NB4 (cell line): ENCODE results near the gene TUT7.

ENCODE experiments used
- DNase-seq: peaks from one replicate; pipeline ENCODE4 v3.0.0; 2010; ENCODE audit warnings: low read depth
- H3K4me3 ChIP-seq: one replicate; pipeline ENCODE4 v1.5.1; 2011; ENCODE audit warnings: mild to moderate bottlenecking, low read depth, low read length, moderate library complexity
- MYC ChIP-seq: IDR thresholded peaks from 2 replicates; pipeline ENCODE4 v1.6.1; 2011; ENCODE audit warnings: low read depth, low read length
- POLR2A ChIP-seq: IDR thresholded peaks from 2 replicates; pipeline ENCODE4 v1.6.1; 2011; ENCODE audit warnings: mild to moderate bottlenecking; ENCODE audit not compliant: insufficient read length; ENCODE audit errors: extremely low read depth
- TF ChIP-seq, protein P1 (sequence below): IDR thresholded peaks from 2 replicates; pipeline ENCODE4 v1.6.1; 2011; ENCODE audit warnings: low read depth, low read length
- TF ChIP-seq, protein P2 (sequence below): IDR thresholded peaks from one replicate; pipeline ENCODE4 v1.5.1; 2012; ENCODE audit warnings: low read depth, low read length

Gene TUT7

DNA sequence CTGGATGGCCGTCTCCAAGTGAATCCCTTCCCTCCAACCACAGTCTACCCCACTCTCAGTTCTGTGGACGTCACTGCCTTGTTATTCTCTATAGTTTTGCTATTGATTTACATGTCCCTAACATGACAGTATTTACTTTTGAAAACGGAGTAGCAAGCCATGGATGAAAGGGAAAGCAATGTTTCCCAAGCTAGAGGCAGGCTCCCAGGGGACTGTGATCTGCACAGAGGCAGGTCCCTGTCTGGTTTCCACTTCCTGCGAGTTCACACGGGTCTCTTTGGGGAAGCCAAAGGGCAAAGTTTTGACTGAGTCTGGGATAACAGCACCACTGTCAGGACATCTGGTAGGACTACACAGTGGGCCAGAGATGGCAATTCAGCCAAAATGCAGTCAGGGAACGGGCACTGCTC lies 107.5 kb downstream of the TUT7 start:
- peak overlapping the region; percentile 4 for H3K4me3 ChIP-seq
- TF ChIP-seq POLR2A (no peak), MYC (no peak)
- TF ChIP-seq, protein P1, sequence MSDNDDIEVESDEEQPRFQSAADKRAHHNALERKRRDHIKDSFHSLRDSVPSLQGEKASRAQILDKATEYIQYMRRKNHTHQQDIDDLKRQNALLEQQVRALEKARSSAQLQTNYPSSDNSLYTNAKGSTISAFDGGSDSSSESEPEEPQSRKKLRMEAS: no peak
- TF ChIP-seq, protein P2, sequence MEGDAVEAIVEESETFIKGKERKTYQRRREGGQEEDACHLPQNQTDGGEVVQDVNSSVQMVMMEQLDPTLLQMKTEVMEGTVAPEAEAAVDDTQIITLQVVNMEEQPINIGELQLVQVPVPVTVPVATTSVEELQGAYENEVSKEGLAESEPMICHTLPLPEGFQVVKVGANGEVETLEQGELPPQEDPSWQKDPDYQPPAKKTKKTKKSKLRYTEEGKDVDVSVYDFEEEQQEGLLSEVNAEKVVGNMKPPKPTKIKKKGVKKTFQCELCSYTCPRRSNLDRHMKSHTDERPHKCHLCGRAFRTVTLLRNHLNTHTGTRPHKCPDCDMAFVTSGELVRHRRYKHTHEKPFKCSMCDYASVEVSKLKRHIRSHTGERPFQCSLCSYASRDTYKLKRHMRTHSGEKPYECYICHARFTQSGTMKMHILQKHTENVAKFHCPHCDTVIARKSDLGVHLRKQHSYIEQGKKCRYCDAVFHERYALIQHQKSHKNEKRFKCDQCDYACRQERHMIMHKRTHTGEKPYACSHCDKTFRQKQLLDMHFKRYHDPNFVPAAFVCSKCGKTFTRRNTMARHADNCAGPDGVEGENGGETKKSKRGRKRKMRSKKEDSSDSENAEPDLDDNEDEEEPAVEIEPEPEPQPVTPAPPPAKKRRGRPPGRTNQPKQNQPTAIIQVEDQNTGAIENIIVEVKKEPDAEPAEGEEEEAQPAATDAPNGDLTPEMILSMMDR: peak; percentile 36
- peak; percentile 85 for DNase-seq

DNA sequence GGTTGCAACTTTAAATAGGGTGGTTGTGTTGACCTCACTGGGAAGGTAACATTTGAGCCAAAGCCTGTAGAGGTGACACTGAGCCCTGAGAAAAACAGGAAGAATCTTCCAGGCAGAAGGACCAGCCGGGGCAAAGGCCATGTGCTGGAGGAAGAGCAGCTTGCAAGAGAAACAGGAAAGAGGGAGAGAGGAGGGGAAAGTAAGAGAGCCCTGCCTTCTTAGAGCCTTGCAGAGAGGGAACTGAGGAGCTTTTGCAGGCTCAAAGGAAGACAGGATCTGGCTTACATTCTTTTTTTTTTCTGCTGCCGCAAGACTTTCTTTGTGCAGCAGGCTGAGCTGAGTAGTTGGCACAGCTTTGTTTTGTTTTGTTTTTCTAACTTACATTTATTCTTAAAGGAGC lies 112.1 kb downstream of the TUT7 start:
- no peak overlapping the region for H3K4me3 ChIP-seq
- TF ChIP-seq, protein P2: no peak
- TF ChIP-seq MYC: no peak
- no peak for TF ChIP-seq POLR2A
- TF ChIP-seq, protein P1: no peak
- DNase-seq: peak; percentile 11

DNA sequence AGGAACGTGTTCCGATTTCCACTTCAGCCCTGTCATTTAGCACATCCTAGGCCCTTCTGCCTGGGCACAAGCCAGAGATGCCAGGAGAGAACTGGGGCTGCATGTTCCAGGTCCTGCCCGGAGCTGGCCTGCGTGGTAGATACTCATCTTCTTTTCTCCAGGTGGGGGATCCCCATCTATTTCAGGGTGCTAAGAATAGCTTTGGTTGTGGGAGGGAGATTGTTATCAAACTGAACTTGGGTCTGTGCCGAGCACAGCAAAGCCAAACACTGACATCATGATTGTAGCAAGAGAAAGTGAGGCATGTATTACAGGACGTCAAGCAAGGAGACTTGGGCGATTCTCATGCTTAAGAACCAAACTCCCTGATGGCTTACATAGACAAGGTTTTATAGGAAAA lies 113.0 kb downstream of the TUT7 start:
- DNase-seq: no peak
- H3K4me3 ChIP-seq: no peak overlapping the region
- TF ChIP-seq, protein P1: no peak
- TF ChIP-seq POLR2A (no peak), MYC (no peak)
- TF ChIP-seq, protein P2: no peak

DNA sequence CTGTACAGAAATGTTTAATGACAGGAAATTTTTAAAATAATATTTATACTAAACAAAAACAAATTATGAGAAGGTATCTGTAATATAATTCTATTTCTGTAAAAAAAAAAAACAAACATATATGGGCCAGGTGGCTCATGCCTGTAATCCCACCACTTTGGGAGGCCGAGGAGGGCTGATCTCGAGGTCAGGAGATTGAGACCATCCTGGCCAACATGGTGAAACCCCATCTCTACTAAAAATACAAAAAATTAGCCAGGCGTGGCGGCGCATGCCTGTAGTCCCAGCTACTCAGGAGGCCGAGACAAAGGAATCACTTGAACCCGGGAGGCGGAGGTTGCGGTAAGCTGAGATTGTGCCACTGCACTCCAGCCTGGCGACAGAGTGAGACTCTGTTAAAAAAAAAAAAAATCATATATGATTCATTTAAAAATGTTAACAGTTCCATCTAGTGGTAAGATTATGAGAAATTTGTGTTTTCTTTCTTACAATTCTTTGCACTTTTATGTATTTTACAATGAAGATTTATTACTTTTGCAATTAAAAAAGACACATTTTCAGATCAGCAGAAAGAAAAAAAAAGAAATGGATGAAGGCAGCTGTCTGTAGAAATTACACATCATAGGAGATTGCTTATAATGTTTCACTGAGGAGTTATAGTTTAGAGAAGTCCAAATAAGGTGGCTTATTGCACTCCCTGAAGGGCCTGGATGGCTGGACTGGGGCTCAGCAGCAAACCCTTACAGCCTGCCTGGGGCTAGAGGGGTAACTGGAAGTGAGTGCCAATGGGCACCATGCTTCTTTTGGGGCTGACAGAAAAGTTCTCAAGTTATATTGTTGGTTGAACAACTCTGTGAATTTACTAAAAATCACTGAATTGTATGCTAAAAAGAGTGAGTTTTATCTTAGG lies 115.1 kb downstream of the TUT7 start:
- TF ChIP-seq, protein P1: no peak
- no peak for DNase-seq
- H3K4me3 ChIP-seq: no peak overlapping the region
